ENCODE measurements around the gene AGTR1.
"Not testable (repeated sequence)": the region's sequence is repeated elsewhere in the genome, so short reads cannot be mapped to it uniquely, and the experiment has no call there.

The AGTR1 gene

DNA sequence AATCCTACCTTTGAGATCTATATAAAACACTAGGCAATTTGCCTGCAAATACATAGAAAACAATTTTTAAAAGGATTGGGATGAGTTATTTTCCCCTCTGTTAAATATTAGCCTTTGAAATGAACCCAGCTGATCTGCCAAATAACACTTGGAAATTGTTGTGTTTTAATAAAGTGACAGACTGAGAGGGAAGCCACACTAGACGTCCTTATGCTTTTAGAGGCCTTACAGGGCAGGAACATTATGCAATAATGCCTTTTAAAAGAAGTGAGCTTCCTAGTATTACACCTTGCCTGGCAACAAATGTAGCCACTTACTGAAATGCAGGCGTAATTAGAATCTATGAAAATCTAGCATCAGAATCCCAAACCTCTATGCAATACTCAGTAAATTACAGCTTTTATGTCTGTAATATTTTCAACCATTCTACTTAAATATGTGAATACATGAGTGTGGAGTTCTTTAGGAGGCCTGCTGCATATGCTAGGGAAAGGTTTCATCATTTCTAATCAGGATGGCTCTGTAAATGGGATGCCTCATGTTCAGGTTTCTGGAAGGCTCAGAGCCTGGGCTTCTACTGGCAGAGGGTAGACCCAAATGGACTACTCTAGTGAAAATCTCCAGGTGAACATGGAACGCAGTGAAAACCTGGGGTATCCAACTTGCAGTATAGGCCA is 20.3 kb downstream of the AGTR1 start:
- no peak for DNase-seq (ENCODE audit: low read depth in 2 of 2, low spot score in 1 of 2)

DNA sequence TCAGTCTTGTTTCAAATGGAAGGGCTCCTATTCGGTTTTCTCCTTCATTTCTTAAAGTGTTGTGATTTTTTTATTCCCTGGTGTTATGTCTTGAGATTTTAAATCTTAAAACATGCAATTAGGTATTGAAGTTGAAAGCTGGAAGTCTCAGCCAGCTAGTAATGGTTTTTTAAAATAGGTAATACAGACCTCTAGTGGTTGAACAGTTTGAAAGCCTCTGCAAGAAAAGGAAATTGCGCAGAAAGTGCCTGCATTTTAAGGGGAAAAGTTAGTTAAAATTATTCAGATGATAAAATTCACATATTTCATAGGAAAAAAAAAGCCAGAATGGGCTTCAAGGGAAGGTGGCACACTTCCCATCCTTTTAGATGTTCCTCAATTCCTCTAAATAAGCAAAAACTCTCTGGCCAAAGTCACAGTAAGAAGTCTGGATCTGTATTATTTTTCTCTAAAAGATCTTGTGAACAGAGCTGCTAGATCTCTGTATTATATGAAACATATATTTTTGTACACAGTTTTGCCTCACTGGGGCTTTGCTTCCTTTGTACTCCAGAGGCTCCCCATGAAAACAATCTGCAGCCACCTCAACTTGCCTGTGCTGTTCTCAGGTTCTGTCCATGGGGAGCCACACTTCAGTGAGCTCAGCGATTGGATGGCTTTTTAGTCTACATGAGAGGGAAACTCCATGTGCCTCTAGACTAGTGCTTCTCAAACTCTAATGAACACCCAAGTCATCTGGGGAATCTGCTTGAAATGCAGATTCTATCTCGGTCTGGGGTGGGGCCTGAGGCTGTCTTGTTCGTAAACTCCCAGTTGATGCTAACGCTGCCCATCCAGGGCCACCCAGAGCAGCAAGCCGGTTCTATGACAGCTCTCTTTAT is 21.5 kb downstream of the AGTR1 start:
- no peak for DNase-seq (ENCODE audit: low read depth in 2 of 2, low spot score in 1 of 2)

DNA sequence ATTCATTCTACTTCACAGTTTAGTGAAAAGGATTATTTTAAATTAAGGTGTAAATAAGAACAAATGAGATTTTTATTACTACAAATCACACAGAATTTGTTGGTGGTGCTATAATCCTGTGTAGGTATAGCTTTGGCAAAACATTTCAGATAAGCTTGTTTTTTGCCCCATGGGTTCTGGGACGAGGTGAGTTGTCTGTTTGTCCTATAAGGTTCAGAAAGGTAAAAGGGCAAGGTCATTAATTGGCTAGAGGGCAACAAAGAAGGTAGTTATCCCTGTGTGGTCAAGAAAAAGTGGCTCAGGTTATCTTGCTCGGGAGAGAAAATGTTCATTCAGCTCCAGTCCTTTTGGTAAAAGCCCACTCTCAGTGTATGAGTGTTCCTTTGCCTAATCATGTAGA is 23.2 kb downstream of the AGTR1 start:
- DNase-seq (ENCODE audit: low read depth in 2 of 2, low spot score in 1 of 2): no peak

DNA sequence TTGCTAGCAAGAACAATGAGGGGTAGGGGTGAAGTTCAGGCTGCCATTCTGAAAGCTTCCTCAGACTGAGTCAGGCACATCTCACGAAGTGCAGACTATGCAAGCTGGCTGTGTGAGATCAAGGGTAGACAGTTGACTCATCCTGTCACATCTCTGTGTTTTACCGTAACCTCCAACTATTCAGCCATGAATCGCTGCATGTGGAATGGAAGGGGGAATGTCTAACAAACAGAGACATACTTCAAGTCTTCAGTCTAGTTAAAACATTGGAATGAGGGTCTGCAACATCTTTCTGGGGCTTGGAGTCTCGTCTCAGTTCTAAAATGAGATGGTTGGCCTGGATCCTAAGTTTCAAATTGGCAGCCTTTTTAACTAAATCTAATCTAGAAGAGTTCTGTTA is 25.9 kb downstream of the AGTR1 start:
- DNase-seq (ENCODE audit: low read depth in 2 of 2, low spot score in 1 of 2): no peak

DNA sequence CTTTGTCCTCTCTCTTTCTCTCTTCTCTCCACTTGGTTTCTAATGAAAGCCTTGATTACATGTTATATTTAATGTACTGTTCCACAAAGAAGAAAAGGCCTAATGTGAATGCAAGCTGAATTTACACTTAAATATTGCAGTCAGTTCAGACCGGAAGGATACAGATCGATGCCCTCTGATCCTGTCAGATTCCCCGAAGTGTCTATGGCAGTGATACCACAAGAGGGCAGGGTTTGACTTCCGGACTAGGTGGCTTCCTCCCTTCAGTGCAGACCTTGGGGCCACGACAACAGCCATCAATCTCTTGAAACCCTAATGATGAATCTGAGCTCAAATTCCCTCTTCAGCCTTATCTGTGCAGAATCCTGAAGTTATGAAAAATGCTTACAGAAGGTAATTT is 29.5 kb downstream of the AGTR1 start:
- no peak for DNase-seq (ENCODE audit: low read depth in 2 of 2, low spot score in 1 of 2)

- no peak for DNase-seq (ENCODE audit: low read depth in 2 of 2, low spot score in 1 of 2)
Measured at GRCh38 chr3:148728753-148729152, 31.1 kb downstream of the AGTR1 start.

DNA sequence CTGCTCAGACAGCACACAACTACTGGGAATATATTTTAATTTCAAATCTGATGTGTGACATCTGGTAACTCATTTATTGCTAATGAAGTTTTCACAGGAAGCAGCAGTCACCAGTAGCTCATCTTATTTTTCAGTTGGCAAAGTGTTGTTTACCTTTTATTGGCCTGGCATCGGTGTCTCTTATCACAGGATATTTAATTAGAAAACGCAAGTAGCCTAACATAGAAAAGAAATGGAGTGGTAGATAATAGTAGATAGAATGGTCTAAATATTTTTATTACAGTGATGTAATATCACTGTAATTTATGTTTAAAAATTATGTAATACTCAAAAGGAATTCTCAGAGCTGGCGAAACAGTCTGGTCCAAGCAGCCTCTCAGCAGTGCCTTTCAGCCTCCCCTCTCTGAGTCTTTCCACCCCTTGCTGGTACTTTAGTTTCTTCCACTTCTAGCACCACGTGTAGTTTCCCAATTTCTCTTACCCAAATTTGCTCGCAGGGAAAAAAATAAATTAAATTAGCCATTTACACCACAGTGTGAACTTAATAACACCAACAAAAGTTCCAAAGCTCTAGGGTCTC is 31.9 kb downstream of the AGTR1 start:
- no peak for DNase-seq (ENCODE audit: low read depth in 2 of 2, low spot score in 1 of 2)

DNA sequence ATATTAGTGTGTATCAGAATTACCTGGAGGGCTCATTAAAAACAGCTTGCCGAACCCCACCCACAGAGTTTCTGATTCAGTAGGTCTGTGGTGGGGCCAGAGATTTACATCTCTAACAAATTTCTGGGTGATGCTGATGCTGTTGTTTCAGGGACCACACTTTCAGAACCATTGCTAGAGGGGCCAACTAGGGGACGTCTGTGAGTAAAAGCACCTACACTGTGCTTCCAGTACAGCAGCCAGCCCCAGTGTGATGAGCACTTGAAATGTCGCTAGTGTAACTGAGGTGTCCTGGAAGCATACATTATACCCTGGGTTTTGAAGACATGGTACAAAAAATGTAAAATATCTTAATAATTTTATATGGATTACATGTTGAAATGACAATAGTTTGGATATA is 33.0 kb downstream of the AGTR1 start:
- DNase-seq (ENCODE audit: low read depth in 2 of 2, low spot score in 1 of 2): no peak

GRCh38 chr3:148735597-148735996 is 37.9 kb downstream of the AGTR1 start:
- DNase-seq (ENCODE audit: low read depth in 2 of 2, low spot score in 1 of 2): no peak

- DNase-seq (ENCODE audit: low read depth in 2 of 2, low spot score in 1 of 2): no peak
Measured at GRCh38 chr3:148736086-148736485, 38.4 kb downstream of the AGTR1 start.

GRCh38 chr3:148737104-148737530 is 39.4 kb downstream of the AGTR1 start:
- DNase-seq (ENCODE audit: low read depth in 2 of 2, low spot score in 1 of 2): no peak

GRCh38 chr3:148739720-148740119 is 42.0 kb downstream of the AGTR1 start:
- DNase-seq (ENCODE audit: low read depth in 2 of 2, low spot score in 1 of 2): no peak

GRCh38 chr3:148740291-148740690 is 42.6 kb downstream of the AGTR1 start:
- no peak for DNase-seq (ENCODE audit: low read depth in 2 of 2, low spot score in 1 of 2)

GRCh38 chr3:148741219-148741618 is 43.5 kb downstream of the AGTR1 start:
- no peak for DNase-seq (ENCODE audit: low read depth in 2 of 2, low spot score in 1 of 2)

DNA sequence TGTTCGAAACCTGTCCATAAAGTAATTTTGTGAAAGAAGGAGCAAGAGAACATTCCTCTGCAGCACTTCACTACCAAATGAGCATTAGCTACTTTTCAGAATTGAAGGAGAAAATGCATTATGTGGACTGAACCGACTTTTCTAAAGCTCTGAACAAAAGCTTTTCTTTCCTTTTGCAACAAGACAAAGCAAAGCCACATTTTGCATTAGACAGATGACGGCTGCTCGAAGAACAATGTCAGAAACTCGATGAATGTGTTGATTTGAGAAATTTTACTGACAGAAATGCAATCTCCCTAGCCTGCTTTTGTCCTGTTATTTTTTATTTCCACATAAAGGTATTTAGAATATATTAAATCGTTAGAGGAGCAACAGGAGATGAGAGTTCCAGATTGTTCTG is 44.4 kb downstream of the AGTR1 start:
- DNase-seq (ENCODE audit: low read depth in 2 of 2, low spot score in 1 of 2): no peak

GRCh38 chr3:148746053-148746452 is 48.4 kb downstream of the AGTR1 start:
- DNase-seq (ENCODE audit: low read depth in 2 of 2, low spot score in 1 of 2): no peak

- DNase-seq (ENCODE audit: low read depth in 2 of 2, low spot score in 1 of 2): no peak
Measured at GRCh38 chr3:148748283-148748682, 50.6 kb downstream of the AGTR1 start.

DNA sequence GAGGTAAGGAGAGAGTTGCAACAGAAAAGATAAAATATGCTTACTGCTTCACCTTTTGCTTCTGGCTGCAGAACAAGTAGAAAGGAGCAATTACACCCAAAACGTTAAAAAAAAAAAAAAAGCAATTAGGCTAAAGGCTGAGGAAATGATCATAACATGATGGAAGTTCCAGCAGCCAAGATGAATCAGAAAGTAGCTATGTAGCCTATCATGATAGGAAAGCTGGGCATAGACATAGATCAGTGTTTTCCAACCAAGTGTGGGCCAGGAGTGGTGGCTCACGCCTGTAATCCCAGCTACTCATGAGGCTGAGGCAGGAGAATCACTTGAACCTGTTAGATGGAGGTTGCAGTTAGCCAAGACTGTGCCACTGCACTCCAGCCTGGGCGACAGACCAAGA is 52.6 kb downstream of the AGTR1 start:
- DNase-seq (ENCODE audit: low read depth in 2 of 2, low spot score in 1 of 2): no peak

GRCh38 chr3:148751461-148751860 is 53.8 kb downstream of the AGTR1 start:
- DNase-seq (ENCODE audit: low read depth in 2 of 2, low spot score in 1 of 2): no peak

GRCh38 chr3:148753385-148753784 is 55.7 kb downstream of the AGTR1 start:
- DNase-seq (ENCODE audit: low read depth in 2 of 2, low spot score in 1 of 2): not testable (repeated sequence)

DNA sequence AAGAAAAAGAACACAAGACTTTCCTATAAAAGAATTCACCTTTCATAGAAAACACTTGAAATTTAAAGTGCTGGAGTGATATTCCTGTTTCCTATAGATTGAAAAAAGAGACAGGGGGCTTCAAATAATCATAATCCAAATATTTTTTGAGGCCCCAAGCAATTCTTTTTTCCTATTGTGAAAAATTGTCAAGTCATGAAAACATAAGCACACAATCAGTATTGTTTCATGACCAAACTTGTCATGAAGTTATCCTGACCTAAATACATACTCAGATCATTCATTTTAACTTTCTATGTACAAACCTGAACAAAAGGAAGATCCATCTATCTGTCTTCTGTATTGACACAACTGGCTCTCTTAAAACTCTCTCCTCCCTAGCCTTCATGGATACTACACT is 57.9 kb downstream of the AGTR1 start:
- DNase-seq (ENCODE audit: low read depth in 2 of 2, low spot score in 1 of 2): no peak

DNA sequence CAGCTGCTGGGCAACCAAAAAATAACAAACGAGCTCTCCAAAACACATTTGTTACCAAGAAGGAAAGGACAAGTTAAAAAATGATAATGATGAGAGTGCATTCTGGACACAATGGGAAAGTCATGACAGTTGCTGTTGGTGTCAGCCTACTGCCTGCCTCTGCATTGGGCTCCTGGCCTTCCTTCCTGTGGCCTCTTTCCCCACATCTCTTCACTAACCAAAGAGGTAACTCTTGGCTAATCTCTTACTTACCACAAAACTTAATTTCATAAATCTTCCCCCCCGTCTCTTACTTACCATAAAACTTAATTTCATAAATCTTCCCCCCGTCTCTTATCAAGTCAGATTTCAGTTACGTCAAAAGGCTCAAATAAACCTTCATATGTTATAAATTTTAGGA is 58.6 kb downstream of the AGTR1 start:
- no peak for DNase-seq (ENCODE audit: low read depth in 2 of 2, low spot score in 1 of 2)
